ENCODE data around the gene AP1S3.
"Not testable (repeated sequence)": the region's sequence is repeated elsewhere in the genome, so short reads cannot be mapped to it uniquely, and the experiment has no call there.

DNA sequence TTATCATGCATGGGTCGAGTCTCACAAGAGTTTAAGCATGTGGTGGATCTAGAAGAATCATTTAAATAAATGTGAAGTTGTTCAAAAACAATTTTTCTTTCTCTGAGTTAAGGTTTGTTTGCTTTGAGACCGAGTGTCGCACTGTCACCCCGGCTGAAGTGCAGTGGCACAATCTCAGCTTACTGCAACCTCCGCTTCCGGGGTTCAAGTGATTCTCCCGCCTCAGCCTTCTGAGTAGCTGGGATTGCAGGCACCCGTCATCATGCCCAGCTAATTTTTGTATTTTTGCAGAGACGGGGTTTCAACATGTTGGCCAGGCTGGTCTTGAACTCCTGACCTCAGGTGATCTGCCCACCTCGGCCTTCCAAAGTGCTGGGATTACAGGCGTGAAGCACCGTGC, 34.3 kb upstream of the AP1S3 start:
- TF ChIP-seq CTCF (IDR thresholded peaks at IDR 0.05; ENCODE audit: low read length); EZH2 (IDR thresholded peaks at IDR 0.05; ENCODE audit: borderline replicate concordance, low read length): not testable (repeated sequence)
